Measurements from ENCODE around the gene KPNA2. TPM values are rescaled to one million over a fixed set of nuclear protein-coding genes. Genes with fewer than 3 reads are reported as not detected.
A peak's percentile ranks its signal among the peaks of the same experiment; 100 is the strongest.

KPNA2 gene
- total and polyA plus RNA-seq, 2 of the 13 experiments (the other 11 are each of a cell fraction or from before 2014, with no cell fraction given): 111 to 305 TPM

GRCh38 chr17:68020409-68020756 is 15.2 kb upstream of the KPNA2 start (continued):
- TF ChIP-seq, protein P1, sequence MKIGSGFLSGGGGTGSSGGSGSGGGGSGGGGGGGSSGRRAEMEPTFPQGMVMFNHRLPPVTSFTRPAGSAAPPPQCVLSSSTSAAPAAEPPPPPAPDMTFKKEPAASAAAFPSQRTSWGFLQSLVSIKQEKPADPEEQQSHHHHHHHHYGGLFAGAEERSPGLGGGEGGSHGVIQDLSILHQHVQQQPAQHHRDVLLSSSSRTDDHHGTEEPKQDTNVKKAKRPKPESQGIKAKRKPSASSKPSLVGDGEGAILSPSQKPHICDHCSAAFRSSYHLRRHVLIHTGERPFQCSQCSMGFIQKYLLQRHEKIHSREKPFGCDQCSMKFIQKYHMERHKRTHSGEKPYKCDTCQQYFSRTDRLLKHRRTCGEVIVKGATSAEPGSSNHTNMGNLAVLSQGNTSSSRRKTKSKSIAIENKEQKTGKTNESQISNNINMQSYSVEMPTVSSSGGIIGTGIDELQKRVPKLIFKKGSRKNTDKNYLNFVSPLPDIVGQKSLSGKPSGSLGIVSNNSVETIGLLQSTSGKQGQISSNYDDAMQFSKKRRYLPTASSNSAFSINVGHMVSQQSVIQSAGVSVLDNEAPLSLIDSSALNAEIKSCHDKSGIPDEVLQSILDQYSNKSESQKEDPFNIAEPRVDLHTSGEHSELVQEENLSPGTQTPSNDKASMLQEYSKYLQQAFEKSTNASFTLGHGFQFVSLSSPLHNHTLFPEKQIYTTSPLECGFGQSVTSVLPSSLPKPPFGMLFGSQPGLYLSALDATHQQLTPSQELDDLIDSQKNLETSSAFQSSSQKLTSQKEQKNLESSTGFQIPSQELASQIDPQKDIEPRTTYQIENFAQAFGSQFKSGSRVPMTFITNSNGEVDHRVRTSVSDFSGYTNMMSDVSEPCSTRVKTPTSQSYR (CRISPR knock-in tag; IDR thresholded peaks at IDR 0.05; ENCODE audit: borderline replicate concordance): no peak
- TF ChIP-seq IKZF1 (IDR thresholded peaks at IDR 0.05): no peak
- peak; percentile 26; the same call in 1 of the 2 replicates for TF ChIP-seq YEATS4 (CRISPR knock-in tag; IDR thresholded peaks at IDR 0.05; ENCODE audit: borderline replicate concordance)
- TF ChIP-seq ZNF713 (CRISPR knock-in tag; IDR thresholded peaks at IDR 0.05): no peak
- no peak for TF ChIP-seq TRAFD1 (CRISPR knock-in tag; IDR thresholded peaks at IDR 0.05; ENCODE audit: borderline replicate concordance)
- TF ChIP-seq ZNF547 (CRISPR knock-in tag; IDR thresholded peaks at IDR 0.05): no peak
- TF ChIP-seq ZNF557 (CRISPR knock-in tag; IDR thresholded peaks at IDR 0.05): no peak
- no peak for TF ChIP-seq RBFOX2 (IDR thresholded peaks at IDR 0.05; ENCODE audit: low read depth, low read length)
- TF ChIP-seq ZNF589 (CRISPR knock-in tag; conservative IDR thresholded peaks at IDR 0.05): no peak
- TF ChIP-seq, protein P2, sequence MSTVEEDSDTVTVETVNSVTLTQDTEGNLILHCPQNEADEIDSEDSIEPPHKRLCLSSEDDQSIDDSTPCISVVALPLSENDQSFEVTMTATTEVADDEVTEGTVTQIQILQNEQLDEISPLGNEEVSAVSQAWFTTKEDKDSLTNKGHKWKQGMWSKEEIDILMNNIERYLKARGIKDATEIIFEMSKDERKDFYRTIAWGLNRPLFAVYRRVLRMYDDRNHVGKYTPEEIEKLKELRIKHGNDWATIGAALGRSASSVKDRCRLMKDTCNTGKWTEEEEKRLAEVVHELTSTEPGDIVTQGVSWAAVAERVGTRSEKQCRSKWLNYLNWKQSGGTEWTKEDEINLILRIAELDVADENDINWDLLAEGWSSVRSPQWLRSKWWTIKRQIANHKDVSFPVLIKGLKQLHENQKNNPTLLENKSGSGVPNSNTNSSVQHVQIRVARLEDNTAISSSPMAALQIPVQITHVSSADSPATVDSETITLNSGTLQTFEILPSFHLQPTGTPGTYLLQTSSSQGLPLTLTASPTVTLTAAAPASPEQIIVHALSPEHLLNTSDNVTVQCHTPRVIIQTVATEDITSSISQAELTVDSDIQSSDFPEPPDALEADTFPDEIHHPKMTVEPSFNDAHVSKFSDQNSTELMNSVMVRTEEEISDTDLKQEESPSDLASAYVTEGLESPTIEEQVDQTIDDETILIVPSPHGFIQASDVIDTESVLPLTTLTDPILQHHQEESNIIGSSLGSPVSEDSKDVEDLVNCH (CRISPR knock-in tag; IDR thresholded peaks at IDR 0.05): no peak
- no peak for TF ChIP-seq FOXA3 (CRISPR knock-in tag; IDR thresholded peaks at IDR 0.05)
- TF ChIP-seq ZBTB38 (CRISPR knock-in tag; IDR thresholded peaks at IDR 0.05): no peak
- no peak; the same call in 1 of the 2 replicates for TF ChIP-seq ZSCAN20 (CRISPR knock-in tag; IDR thresholded peaks at IDR 0.05; ENCODE audit: borderline replicate concordance)
- no peak for TF ChIP-seq ARNT2 (CRISPR knock-in tag; IDR thresholded peaks at IDR 0.05; ENCODE audit: low read depth)
- no peak; the same call in 1 of the 2 replicates for TF ChIP-seq MTA1 (CRISPR knock-in tag; IDR thresholded peaks at IDR 0.05; ENCODE audit: borderline replicate concordance)
- TF ChIP-seq ZNF891 (CRISPR knock-in tag; IDR thresholded peaks at IDR 0.05): peak; percentile 17; the same call in 1 of the 2 replicates
- TF ChIP-seq BCL6 (CRISPR knock-in tag; IDR thresholded peaks at IDR 0.05): no peak
- no peak for TF ChIP-seq JUND (CRISPR knock-in tag; IDR thresholded peaks at IDR 0.05)
- TF ChIP-seq WIZ (CRISPR knock-in tag; IDR thresholded peaks at IDR 0.05): no peak; the same call in 1 of the 2 replicates
- no peak for TF ChIP-seq ZNF703 (CRISPR knock-in tag; IDR thresholded peaks at IDR 0.05; ENCODE audit: borderline replicate concordance)
- TF ChIP-seq, protein P3, sequence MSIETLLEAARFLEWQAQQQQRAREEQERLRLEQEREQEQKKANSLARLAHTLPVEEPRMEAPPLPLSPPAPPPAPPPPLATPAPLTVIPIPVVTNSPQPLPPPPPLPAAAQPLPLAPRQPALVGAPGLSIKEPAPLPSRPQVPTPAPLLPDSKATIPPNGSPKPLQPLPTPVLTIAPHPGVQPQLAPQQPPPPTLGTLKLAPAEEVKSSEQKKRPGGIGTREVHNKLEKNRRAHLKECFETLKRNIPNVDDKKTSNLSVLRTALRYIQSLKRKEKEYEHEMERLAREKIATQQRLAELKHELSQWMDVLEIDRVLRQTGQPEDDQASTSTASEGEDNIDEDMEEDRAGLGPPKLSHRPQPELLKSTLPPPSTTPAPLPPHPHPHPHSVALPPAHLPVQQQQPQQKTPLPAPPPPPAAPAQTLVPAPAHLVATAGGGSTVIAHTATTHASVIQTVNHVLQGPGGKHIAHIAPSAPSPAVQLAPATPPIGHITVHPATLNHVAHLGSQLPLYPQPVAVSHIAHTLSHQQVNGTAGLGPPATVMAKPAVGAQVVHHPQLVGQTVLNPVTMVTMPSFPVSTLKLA (IDR thresholded peaks at IDR 0.05): no peak
- TF ChIP-seq ARID2 (CRISPR knock-in tag; IDR thresholded peaks at IDR 0.05; ENCODE audit: borderline replicate concordance): no peak
- TF ChIP-seq CC2D1A (CRISPR knock-in tag; IDR thresholded peaks at IDR 0.05): no peak
- no peak for TF ChIP-seq SRSF9 (IDR thresholded peaks at IDR 0.05; ENCODE audit: borderline replicate concordance, insufficient read depth, low read depth, low read length, poor library complexity, severe bottlenecking)

Measured in HepG2 (cell line).